Measurements from ENCODE around the gene CYP4F11.
"Not testable (repeated sequence)": the region's sequence is repeated elsewhere in the genome, so short reads cannot be mapped to it uniquely, and the experiment has no call there.

CYP4F11 gene

GRCh38 chr19:15936950-15937349, 2.6 kb upstream of the CYP4F11 start:
- no peak for TF ChIP-seq ZNF274 (IDR thresholded peaks at IDR 0.05; ENCODE audit: low read depth, low read length)
- no peak overlapping the region for H3K4me3 ChIP-seq (ENCODE audit: low read length)

GRCh38 chr19:15936173-15936572, 1.8 kb upstream of the CYP4F11 start:
- no peak for TF ChIP-seq ZNF274 (IDR thresholded peaks at IDR 0.05; ENCODE audit: low read depth, low read length)

GRCh38 chr19:15935167-15935702, 906 bp upstream of the CYP4F11 start:
- no peak for TF ChIP-seq ZNF274 (IDR thresholded peaks at IDR 0.05; ENCODE audit: low read depth, low read length)
- H3K4me3 ChIP-seq (ENCODE audit: low read length) = no peak overlapping the region

More at GRCh38 chr19:15936173-15936572, 1.8 kb upstream of the CYP4F11 start:
- no peak overlapping the region for H3K4me3 ChIP-seq (ENCODE audit: low read length)

- H3K4me3 ChIP-seq (ENCODE audit: low read length) = not testable (repeated sequence)
These were observed 483 bp downstream of the CYP4F11 start for GRCh38 chr19:15933761-15934331.

GRCh38 chr19:15928321-15928720, 6.0 kb downstream of the CYP4F11 start:
- no peak for TF ChIP-seq ZNF274 (IDR thresholded peaks at IDR 0.05; ENCODE audit: low read depth, low read length)
- H3K4me3 ChIP-seq (ENCODE audit: low read length) = no peak overlapping the region

- TF ChIP-seq ZNF274 (IDR thresholded peaks at IDR 0.05; ENCODE audit: low read depth, low read length) = no peak
- H3K4me3 ChIP-seq (ENCODE audit: low read length) = no peak overlapping the region
These were observed 7.8 kb downstream of the CYP4F11 start for GRCh38 chr19:15926484-15926883.

GRCh38 chr19:15923702-15924101, 10.6 kb downstream of the CYP4F11 start:
- TF ChIP-seq ZNF274 (IDR thresholded peaks at IDR 0.05; ENCODE audit: low read depth, low read length) = no peak
- H3K4me3 ChIP-seq (ENCODE audit: low read length) = no peak overlapping the region

GRCh38 chr19:15922021-15922420, 12.3 kb downstream of the CYP4F11 start:
- TF ChIP-seq ZNF274 (IDR thresholded peaks at IDR 0.05; ENCODE audit: low read depth, low read length) = no peak

GRCh38 chr19:15919243-15919642, 15.1 kb downstream of the CYP4F11 start:
- H3K4me3 ChIP-seq (ENCODE audit: low read length) = no peak overlapping the region
- TF ChIP-seq ZNF274 (IDR thresholded peaks at IDR 0.05; ENCODE audit: low read depth, low read length) = no peak

More at GRCh38 chr19:15922021-15922420, 12.3 kb downstream of the CYP4F11 start:
- no peak overlapping the region for H3K4me3 ChIP-seq (ENCODE audit: low read length)

- TF ChIP-seq ZNF274 (IDR thresholded peaks at IDR 0.05; ENCODE audit: low read depth, low read length) = no peak
- no peak overlapping the region for H3K4me3 ChIP-seq (ENCODE audit: low read length)
These were observed 19.2 kb downstream of the CYP4F11 start for GRCh38 chr19:15915109-15915508.

GRCh38 chr19:15913830-15914229, 20.5 kb downstream of the CYP4F11 start:
- no peak overlapping the region for H3K4me3 ChIP-seq (ENCODE audit: low read length)
- TF ChIP-seq ZNF274 (IDR thresholded peaks at IDR 0.05; ENCODE audit: low read depth, low read length) = no peak

- no peak overlapping the region for H3K4me3 ChIP-seq (ENCODE audit: low read length)
- TF ChIP-seq ZNF274 (IDR thresholded peaks at IDR 0.05; ENCODE audit: low read depth, low read length) = no peak
These were observed 20.9 kb downstream of the CYP4F11 start for GRCh38 chr19:15913384-15913783.

GRCh38 chr19:15911599-15912235, 22.6 kb downstream of the CYP4F11 start:
- no peak overlapping the region for H3K4me3 ChIP-seq (ENCODE audit: low read length)
- no peak for TF ChIP-seq ZNF274 (IDR thresholded peaks at IDR 0.05; ENCODE audit: low read depth, low read length)

GRCh38 chr19:15905026-15905425, 29.3 kb downstream of the CYP4F11 start:
- no peak overlapping the region for H3K4me3 ChIP-seq (ENCODE audit: low read length)
- no peak for TF ChIP-seq ZNF274 (IDR thresholded peaks at IDR 0.05; ENCODE audit: low read depth, low read length)

GRCh38 chr19:15902898-15903297, 31.4 kb downstream of the CYP4F11 start:
- H3K4me3 ChIP-seq (ENCODE audit: low read length) = not testable (repeated sequence)

- no peak for TF ChIP-seq ZNF274 (IDR thresholded peaks at IDR 0.05; ENCODE audit: low read depth, low read length)
- no peak overlapping the region for H3K4me3 ChIP-seq (ENCODE audit: low read length)
These were observed 32.1 kb downstream of the CYP4F11 start for GRCh38 chr19:15902254-15902653.

Measured in GM08714 (cell line).